Fibroblast of the aortic adventitia (primary cell): Measurements from ENCODE around the gene ALX4. TPM values are rescaled to one million over a fixed set of nuclear protein-coding genes. Genes with fewer than 3 reads are reported as not detected.

ENCODE experiments used
- DNase-seq: peaks from one replicate; pipeline ENCODE4 v3.0.0-alpha.2; 2010; ENCODE audit warnings: low read depth
- H3K4me3 ChIP-seq: 2 replicates; pipeline ENCODE4 v1.5.1; 2011; ENCODE audit warnings: low read depth, mild to moderate bottlenecking, control low read depth, low read length, moderate library complexity
- CTCF ChIP-seq: IDR thresholded peaks from 2 replicates; pipeline ENCODE4 v1.5.1; 2011; ENCODE audit warnings: mild to moderate bottlenecking, low read length, control low read depth, inconsistent platforms; ENCODE audit not compliant: insufficient read depth
- total RNA-seq: library from RNA; depleted of rRNA; stranded (reverse); fragments of >200 nt; gene quantifications from 2 replicates; pipeline ENCODE4 v1.2.3, GENCODE V29; 2012; ENCODE audit warnings: low replicate concordance

The ALX4 gene
- total RNA-seq, 1 donor: not detected

DNA sequence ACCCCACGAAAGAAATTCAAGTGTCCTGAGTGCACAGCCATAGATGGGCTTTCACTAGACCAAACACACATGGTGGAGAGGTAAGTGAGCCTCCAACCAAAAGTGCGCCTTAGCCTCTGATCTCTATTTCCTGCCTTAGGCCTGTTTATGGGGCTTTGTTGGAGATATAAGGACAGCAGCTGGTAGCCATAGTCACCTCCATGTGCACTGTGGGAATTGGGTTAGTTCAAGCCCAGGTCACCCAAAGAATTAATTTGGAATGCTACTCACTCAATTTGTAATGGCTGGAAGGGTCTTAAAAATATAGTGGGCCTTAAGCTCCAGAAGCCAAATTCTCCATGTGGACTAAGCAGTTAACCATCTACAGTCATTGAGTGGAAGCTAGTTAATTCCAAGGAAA is 73.6 kb downstream of the ALX4 start:
- H3K4me3 ChIP-seq: no peak overlapping the region
- TF ChIP-seq CTCF: no peak
- DNase-seq: no peak

DNA sequence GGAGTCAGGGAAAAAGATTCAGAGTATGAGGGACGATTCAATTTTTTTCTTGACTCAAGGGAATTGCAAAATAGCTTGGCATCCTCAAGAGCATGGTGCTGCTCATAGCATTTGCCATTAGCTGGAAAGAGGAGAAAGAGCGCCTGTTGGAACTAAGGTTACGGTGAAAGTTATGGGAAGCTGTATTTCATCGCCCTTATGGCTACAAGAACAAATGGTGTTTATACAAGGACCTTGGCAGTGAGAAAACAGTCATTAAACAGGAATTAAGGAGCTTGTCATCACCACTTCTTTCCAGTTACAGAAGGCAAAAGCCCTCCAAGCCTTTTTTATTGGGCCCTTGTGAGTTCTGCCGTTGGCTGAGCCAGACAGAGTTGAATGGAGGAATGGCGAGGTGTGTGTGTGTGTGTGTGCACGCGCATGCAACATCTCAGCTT is 74.2 kb downstream of the ALX4 start:
- peak; percentile 35 for DNase-seq
- no peak for TF ChIP-seq CTCF

GRCh38 chr11:44229624-44230023 is 80.3 kb downstream of the ALX4 start:
- no peak overlapping the region for H3K4me3 ChIP-seq
- no peak for TF ChIP-seq CTCF
- no peak for DNase-seq

More for the DNA sequence above, 74.2 kb downstream of the ALX4 start:
- H3K4me3 ChIP-seq: no peak overlapping the region

- no peak for DNase-seq
Observed at GRCh38 chr11:44229098-44229497, 80.8 kb downstream of the ALX4 start.

DNA sequence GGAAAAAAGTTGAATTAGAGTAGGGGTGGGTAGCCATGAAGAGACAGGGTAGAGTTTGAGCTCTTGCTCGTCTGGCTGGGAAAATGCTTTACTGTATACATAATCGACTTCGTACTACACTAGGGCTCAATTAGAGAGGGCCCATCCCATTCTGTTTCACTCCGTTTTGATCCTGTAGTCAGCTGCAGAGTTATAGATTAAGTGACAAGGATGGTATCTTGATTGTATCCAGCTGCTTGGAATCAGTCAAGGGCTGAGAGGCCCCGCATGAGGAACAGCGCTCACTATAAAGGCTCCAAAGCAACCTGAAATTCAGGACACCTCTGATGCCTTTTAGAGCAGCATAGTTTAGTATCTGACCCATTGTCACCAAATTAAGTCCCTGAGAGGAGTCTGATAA is 81.6 kb downstream of the ALX4 start:
- TF ChIP-seq CTCF: no peak
- no peak overlapping the region for H3K4me3 ChIP-seq
- no peak for DNase-seq

More at GRCh38 chr11:44229098-44229497, 80.8 kb downstream of the ALX4 start:
- H3K4me3 ChIP-seq: no peak overlapping the region
- TF ChIP-seq CTCF: no peak

GRCh38 chr11:44226945-44227344 is 83.0 kb downstream of the ALX4 start:
- H3K4me3 ChIP-seq: no peak overlapping the region
- TF ChIP-seq CTCF: no peak

DNA sequence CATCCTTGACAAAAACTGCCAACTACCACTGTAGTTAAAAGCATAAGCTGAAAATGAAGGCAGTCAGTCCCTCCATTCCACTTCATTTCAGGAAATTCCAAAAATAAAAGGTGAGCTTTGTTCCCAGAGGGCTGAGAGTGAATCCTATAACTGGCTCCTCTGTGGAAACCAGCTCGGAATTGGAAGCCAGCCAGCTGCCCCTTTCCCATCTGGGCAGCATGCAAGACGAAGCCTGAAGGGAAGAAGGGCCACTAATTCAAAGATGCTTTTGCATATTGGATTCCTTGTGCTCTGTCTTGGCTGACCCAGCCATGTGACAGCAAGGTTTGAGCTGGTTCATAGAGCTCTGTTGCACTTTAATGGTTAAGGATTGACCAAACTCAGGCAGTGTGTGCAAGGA is 83.4 kb downstream of the ALX4 start:
- TF ChIP-seq CTCF: no peak
- no peak for DNase-seq
- no peak overlapping the region for H3K4me3 ChIP-seq

More at GRCh38 chr11:44226945-44227344, 83.0 kb downstream of the ALX4 start:
- no peak for DNase-seq
